Measurements from ENCODE around the gene RPUSD1. TPM values are rescaled to one million over a fixed set of nuclear protein-coding genes. Genes with fewer than 3 reads are reported as not detected.
"Not testable (repeated sequence)": the region's sequence is repeated elsewhere in the genome, so short reads cannot be mapped to it uniquely, and the experiment has no call there.

RPUSD1 gene
- total and polyA plus RNA-seq, 2 experiments from 2014 or later, result 15.4 to 54.3 TPM

DNA sequence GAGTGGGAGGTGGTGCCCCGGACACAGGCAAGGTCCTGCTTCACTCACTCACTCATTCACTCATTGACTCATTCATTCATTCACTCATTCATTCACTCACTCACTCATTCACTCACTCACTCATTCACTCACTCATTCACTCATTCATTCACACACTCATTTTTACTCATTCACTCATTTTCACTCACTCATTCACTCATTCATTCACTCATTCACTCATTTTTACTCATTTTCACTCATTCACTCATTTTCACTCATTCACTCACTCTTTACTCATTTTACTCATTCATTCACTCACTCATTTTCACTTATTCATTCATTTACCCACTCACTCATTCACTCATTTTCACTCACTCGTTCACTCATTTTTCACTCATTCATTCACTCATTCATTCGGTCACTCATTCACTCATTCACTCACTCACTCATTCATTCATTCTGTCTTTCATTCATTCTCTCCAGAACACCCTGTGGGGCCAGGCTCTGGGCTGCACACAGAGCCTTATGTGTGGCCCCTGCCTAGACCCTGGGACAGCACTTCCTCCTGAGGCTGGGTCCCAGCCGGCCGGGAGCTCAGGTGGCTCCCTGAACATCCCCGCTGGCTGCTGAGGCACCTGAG lies 9.2 kb downstream of the RPUSD1 start:
- TF ChIP-seq EZH2phosphoT487 (IDR thresholded peaks at IDR 0.05; ENCODE audit: insufficient read depth, low read depth) (no peak), EZH2 (IDR thresholded peaks at IDR 0.05; ENCODE audit: insufficient read depth, poor library complexity, severe bottlenecking) (no peak)
- in situ Hi-C loops (cut with MboI), result no loop called here

DNA sequence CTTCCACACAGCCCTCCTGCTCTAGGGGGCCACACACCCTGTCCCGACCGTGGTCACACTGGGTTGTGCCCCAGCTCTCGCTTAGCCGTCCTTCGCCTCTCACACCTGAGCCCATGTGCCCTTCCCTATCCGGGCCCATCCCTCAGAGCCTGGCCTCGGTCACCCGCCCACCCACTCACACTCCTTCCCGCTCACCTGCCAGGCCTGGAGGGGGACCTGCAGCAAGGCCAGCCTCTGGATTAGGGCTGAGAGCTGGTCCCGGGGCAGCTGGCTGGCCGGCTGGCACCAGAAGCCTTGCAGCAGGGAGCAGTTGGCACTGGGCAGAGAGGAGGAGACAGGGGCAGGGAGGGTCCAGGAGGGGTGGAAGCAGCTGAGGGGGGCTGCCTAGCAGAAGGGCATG lies 9.7 kb downstream of the RPUSD1 start:
- no peak overlapping the region for H3K4me3 ChIP-seq
- WGBS, 2 experiments (ENCODE audit: low coverage in 1 of 2, low lambda C conversion rate in 2 of 2, missing lambda C conversion rate in 2 of 2), result 52 to 58% methylated on average over 11 of the region's 11 CpGs
- no peaks in the 10 kb centered on the region; the same call in 1 of the 2 replicates for H3K4me1 ChIP-seq (ENCODE audit: insufficient read depth)
- H3K9ac ChIP-seq, result no peak overlapping the region
- H3K36me3 ChIP-seq (ENCODE audit: low read depth), result no peaks in the 10 kb centered on the region
- in situ Hi-C loops (cut with MboI), result no loop called here
- no peaks in the 10 kb centered on the region for H3K27me3 ChIP-seq (replicated peaks; ENCODE audit: insufficient read depth)
- no peaks in the 10 kb centered on the region for H4K20me1 ChIP-seq (ENCODE audit: insufficient read depth)
- no peak overlapping the region for H2AFZ ChIP-seq
- H3K9me2 ChIP-seq (ENCODE audit: insufficient read depth), result no peaks in the 10 kb centered on the region
- H3K79me2 ChIP-seq (ENCODE audit: insufficient read depth), result no peaks in the 10 kb centered on the region
- no peak overlapping the region for H3K27ac ChIP-seq
- H3K4me2 ChIP-seq (ENCODE audit: unreplicated experiment), result no peak overlapping the region
- DNase-seq, result no peak
- no peaks in the 10 kb centered on the region for H3F3A ChIP-seq (ENCODE audit: insufficient read depth)
- H3K9me3 ChIP-seq (ENCODE audit: low read depth), result no peaks in the 10 kb centered on the region
- TF ChIP-seq EZH2 (IDR thresholded peaks at IDR 0.05; ENCODE audit: insufficient read depth, poor library complexity, severe bottlenecking), result no peak
- TF ChIP-seq EZH2phosphoT487 (IDR thresholded peaks at IDR 0.05; ENCODE audit: insufficient read depth, low read depth), result no peak

More for the DNA sequence above, 9.2 kb downstream of the RPUSD1 start:
- no peak overlapping the region for H3K4me3 ChIP-seq
- H3K9me2 ChIP-seq (ENCODE audit: insufficient read depth), result no peaks in the 10 kb centered on the region
- H3K79me2 ChIP-seq (ENCODE audit: insufficient read depth), result no peaks in the 10 kb centered on the region
- DNase-seq, result no peak
- H3K36me3 ChIP-seq (ENCODE audit: low read depth), result no peaks in the 10 kb centered on the region
- H3F3A ChIP-seq (ENCODE audit: insufficient read depth), result no peaks in the 10 kb centered on the region
- no peaks in the 10 kb centered on the region for H3K27me3 ChIP-seq (replicated peaks; ENCODE audit: insufficient read depth)
- no peak overlapping the region for H3K4me2 ChIP-seq (ENCODE audit: unreplicated experiment)
- no peaks in the 10 kb centered on the region for H4K20me1 ChIP-seq (ENCODE audit: insufficient read depth)
- H2AFZ ChIP-seq, result no peak overlapping the region
- no peak overlapping the region for H3K27ac ChIP-seq
- no peaks in the 10 kb centered on the region; the same call in 1 of the 2 replicates for H3K4me1 ChIP-seq (ENCODE audit: insufficient read depth)
- H3K9ac ChIP-seq, result no peak overlapping the region
- H3K9me3 ChIP-seq (ENCODE audit: low read depth), result no peaks in the 10 kb centered on the region
- 93 to 94% methylated on average over 5 to 6 of the region's 6 CpGs for WGBS, 2 experiments (ENCODE audit: low coverage in 1 of 2, low lambda C conversion rate in 2 of 2, missing lambda C conversion rate in 2 of 2)

DNA sequence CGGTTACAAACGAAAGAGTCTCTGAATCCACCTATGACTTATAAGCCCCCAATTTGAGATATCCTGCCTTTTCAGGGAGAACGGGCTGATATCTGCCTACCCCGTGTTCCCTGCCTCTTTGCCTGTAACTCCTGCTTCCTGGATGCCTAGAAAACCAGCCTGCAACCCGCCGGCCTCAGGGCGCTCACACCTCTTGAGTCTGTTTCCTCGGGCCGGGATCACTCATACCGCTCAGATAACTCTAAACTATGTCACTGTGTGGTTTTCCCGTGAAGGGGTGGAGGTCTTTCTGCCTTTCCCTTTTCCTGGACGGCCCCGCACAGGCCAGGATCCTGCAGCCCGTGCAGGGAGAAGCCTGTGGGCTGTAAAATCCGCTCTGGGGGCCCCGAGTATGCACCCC lies 10.4 kb downstream of the RPUSD1 start:
- Histone ChIP-seq H3K9ac (no peak overlapping the region), H3K4me3 (no peak overlapping the region), H3K4me2 (ENCODE audit: unreplicated experiment) (peak overlapping the region; percentile 53), H3K79me2 (ENCODE audit: insufficient read depth) (no peaks in the 10 kb centered on the region), H3K9me2 (ENCODE audit: insufficient read depth) (no peaks in the 10 kb centered on the region), H3K27me3 (replicated peaks; ENCODE audit: insufficient read depth) (no peaks in the 10 kb centered on the region), H3K36me3 (ENCODE audit: low read depth) (no peaks in the 10 kb centered on the region), H3K4me1 (ENCODE audit: insufficient read depth) (no peaks in the 10 kb centered on the region; the same call in 1 of the 2 replicates), H3F3A (ENCODE audit: insufficient read depth) (no peaks in the 10 kb centered on the region), H3K9me3 (ENCODE audit: low read depth) (no peaks in the 10 kb centered on the region), H4K20me1 (ENCODE audit: insufficient read depth) (no peaks in the 10 kb centered on the region), H2AFZ (peak overlapping the region; percentile 47), H3K27ac (no peak overlapping the region)
- peak; percentile 41 for DNase-seq
- in situ Hi-C loops (cut with MboI), result no loop called here
- TF ChIP-seq EZH2 (IDR thresholded peaks at IDR 0.05; ENCODE audit: insufficient read depth, poor library complexity, severe bottlenecking) (no peak), EZH2phosphoT487 (IDR thresholded peaks at IDR 0.05; ENCODE audit: insufficient read depth, low read depth) (no peak)
- WGBS, 2 experiments (ENCODE audit: low coverage in 1 of 2, low lambda C conversion rate in 2 of 2, missing lambda C conversion rate in 2 of 2), result 17 to 19% methylated on average over 16 of the region's 16 CpGs

DNA sequence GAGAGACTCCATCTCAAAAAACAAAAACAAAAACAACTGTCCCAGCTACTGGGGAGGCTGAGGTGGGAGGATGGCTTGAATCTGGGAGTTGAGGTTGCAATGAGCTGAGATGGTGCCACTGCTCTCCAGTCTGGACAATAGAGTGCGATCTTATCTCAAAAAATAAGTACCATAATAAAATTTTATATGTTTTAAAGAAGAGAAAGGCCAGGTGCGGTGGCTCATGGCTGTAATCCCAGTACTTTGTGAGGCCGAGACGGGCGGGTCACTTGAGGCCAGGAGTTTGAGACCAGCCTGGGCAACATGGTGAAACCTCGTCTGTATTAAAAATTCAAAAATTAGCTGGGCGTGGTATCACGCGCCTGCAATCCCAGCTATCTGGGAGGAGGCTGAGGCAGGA lies 11.4 kb downstream of the RPUSD1 start:
- no peak overlapping the region for H3K27ac ChIP-seq
- no peaks in the 10 kb centered on the region; the same call in 1 of the 2 replicates for H3K4me1 ChIP-seq (ENCODE audit: insufficient read depth)
- no peak overlapping the region for H3K4me2 ChIP-seq (ENCODE audit: unreplicated experiment)
- WGBS, 2 experiments (ENCODE audit: low coverage in 1 of 2, low lambda C conversion rate in 2 of 2, missing lambda C conversion rate in 2 of 2), result 89 to 94% methylated on average over 9 of the region's 9 CpGs
- H3K9me3 ChIP-seq (ENCODE audit: low read depth), result no peaks in the 10 kb centered on the region
- no peak overlapping the region for H3K9ac ChIP-seq
- H3K79me2 ChIP-seq (ENCODE audit: insufficient read depth), result no peaks in the 10 kb centered on the region
- no peak overlapping the region for H2AFZ ChIP-seq
- no peaks in the 10 kb centered on the region for H3K27me3 ChIP-seq (replicated peaks; ENCODE audit: insufficient read depth)
- no peak overlapping the region for H3K4me3 ChIP-seq
- in situ Hi-C loops (cut with MboI), result no loop called here
- DNase-seq, result no peak
- H3F3A ChIP-seq (ENCODE audit: insufficient read depth), result no peaks in the 10 kb centered on the region
- no peaks in the 10 kb centered on the region for H4K20me1 ChIP-seq (ENCODE audit: insufficient read depth)
- no peaks in the 10 kb centered on the region for H3K9me2 ChIP-seq (ENCODE audit: insufficient read depth)
- TF ChIP-seq EZH2phosphoT487 (IDR thresholded peaks at IDR 0.05; ENCODE audit: insufficient read depth, low read depth), result no peak
- no peak for TF ChIP-seq EZH2 (IDR thresholded peaks at IDR 0.05; ENCODE audit: insufficient read depth, poor library complexity, severe bottlenecking)
- no peaks in the 10 kb centered on the region for H3K36me3 ChIP-seq (ENCODE audit: low read depth)

DNA sequence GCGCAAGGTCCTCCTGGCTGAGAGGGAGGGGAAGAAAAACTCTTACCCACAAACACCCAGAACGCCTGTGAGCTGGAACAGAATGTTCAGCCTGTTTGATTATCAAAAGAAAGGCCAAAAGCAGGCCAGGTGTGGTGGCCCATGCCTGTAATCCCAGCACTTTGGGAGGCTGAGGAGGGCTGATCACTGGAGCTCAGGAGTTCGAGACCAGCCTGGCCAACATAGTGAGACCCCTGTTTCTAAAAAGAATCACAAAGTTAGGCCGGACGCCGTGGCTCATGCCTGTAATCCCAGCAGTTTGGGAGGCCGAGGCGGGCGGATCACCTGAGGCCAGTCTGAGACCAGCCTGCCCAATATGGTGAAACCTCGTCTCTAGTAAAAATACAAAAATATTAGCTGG lies 11.9 kb downstream of the RPUSD1 start:
- H3K4me3 ChIP-seq; DNase-seq; H3K9me2 ChIP-seq (ENCODE audit: insufficient read depth); H3K79me2 ChIP-seq (ENCODE audit: insufficient read depth); H4K20me1 ChIP-seq (ENCODE audit: insufficient read depth); H2AFZ ChIP-seq; H3K4me1 ChIP-seq (ENCODE audit: insufficient read depth); H3K27ac ChIP-seq; H3K36me3 ChIP-seq (ENCODE audit: low read depth); H3K9me3 ChIP-seq (ENCODE audit: low read depth); H3K4me2 ChIP-seq (ENCODE audit: unreplicated experiment); H3F3A ChIP-seq (ENCODE audit: insufficient read depth); in situ Hi-C loops (cut with MboI); H3K9ac ChIP-seq; H3K27me3 ChIP-seq (replicated peaks; ENCODE audit: insufficient read depth): not testable (repeated sequence)
- 83 to 92% methylated on average over 10 of the region's 10 CpGs for WGBS, 2 experiments (ENCODE audit: low coverage in 1 of 2, low lambda C conversion rate in 2 of 2, missing lambda C conversion rate in 2 of 2)

Data from GM23248 (cell line).